Colonic mucosa (tissue), 4 donors: ENCODE results near the gene ABCC10. TPM values are rescaled to one million over a fixed set of nuclear protein-coding genes. Genes with fewer than 3 reads are reported as not detected.

Source experiments
- DNase-seq: peaks from one replicate; pipeline ENCODE4 v3.0.0-alpha.2; 2020
- H3K27ac ChIP-seq: fragments of 200-600 bp; one replicate; pipeline ENCODE4 v1.8.0; 2021
- H3K27me3 ChIP-seq: fragments of 200-600 bp; one replicate; pipeline ENCODE4 v1.8.0; 2021
- H3K36me3 ChIP-seq: fragments of 200-600 bp; one replicate; pipeline ENCODE4 v1.8.0; 2021
- H3K4me1 ChIP-seq: fragments of 200-600 bp; one replicate; pipeline ENCODE4 v1.8.0; 2021; ENCODE audit warnings: mild to moderate bottlenecking
- H3K4me3 ChIP-seq: fragments of 200-600 bp; one replicate; pipeline ENCODE4 v1.8.0; 2021
- H3K9ac ChIP-seq, 2 donors: one replicate each; pipeline ENCODE4 v1.7.0; 2013; ENCODE audit warnings: control low read depth in 2 of 2, low read depth in 2 of 2, low read length in 2 of 2
- H3K9me3 ChIP-seq: fragments of 200-600 bp; one replicate; pipeline ENCODE4 v1.8.0; 2021
- intact Hi-C: fragments of 100-400 bp; cut with DNase I; formaldehyde crosslinking; loops from one replicate; pipeline ENCODE4 v1.14.1; 2022
- total RNA-seq, 2 donors: library from RNA; stranded (reverse); fragmentation: NEBNext Ultra II Directional in 1 of 2; extraction: Animal tissue kit (Norgen Biotek cat#: 25700) in 1 of 2; gene quantifications; one replicate each; pipeline ENCODE4 v1.2.1, GENCODE V29; 2021
- TF ChIP-seq, protein P1 (sequence below): fragments of 200-600 bp; IDR thresholded peaks from one replicate; pipeline ENCODE4 v1.8.0; 2022; ENCODE audit warnings: antibody characterized with exemption, mild to moderate bottlenecking
- donor health status: healthy.
- donor health status: DM: no; HTN: no; CAD: no.
- donor health status: DM: no; HTN: no; CAD: no.

The ABCC10 gene
- total RNA-seq, 2 donors from 2014 or later, result 22.9 to 33.9 TPM

DNA sequence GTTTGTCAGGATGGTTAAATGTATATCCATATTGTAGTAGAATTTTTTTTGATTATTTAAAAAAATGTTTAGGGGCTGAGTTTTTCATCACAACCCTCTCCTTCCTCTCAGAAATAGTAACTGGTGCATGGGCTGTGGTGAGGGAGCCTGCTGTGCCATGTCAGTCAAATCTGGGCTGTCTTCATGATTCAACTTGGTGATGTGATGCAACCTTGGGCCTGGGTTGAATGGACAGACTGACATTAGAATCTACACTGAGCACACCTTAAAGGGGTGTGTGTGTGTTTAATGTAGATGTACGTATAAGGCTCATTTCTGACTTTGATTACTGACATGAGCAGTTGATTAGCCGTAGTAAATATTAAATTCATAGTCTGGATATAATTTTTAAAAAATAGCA lies 53.7 kb downstream of the ABCC10 start:
- H3K9ac ChIP-seq, result no peak overlapping the region
- no peak for DNase-seq
- intact Hi-C loops, result no loop called here
- TF ChIP-seq, protein P1, sequence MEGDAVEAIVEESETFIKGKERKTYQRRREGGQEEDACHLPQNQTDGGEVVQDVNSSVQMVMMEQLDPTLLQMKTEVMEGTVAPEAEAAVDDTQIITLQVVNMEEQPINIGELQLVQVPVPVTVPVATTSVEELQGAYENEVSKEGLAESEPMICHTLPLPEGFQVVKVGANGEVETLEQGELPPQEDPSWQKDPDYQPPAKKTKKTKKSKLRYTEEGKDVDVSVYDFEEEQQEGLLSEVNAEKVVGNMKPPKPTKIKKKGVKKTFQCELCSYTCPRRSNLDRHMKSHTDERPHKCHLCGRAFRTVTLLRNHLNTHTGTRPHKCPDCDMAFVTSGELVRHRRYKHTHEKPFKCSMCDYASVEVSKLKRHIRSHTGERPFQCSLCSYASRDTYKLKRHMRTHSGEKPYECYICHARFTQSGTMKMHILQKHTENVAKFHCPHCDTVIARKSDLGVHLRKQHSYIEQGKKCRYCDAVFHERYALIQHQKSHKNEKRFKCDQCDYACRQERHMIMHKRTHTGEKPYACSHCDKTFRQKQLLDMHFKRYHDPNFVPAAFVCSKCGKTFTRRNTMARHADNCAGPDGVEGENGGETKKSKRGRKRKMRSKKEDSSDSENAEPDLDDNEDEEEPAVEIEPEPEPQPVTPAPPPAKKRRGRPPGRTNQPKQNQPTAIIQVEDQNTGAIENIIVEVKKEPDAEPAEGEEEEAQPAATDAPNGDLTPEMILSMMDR, result no peak
- no peaks in the 10 kb centered on the region for H3K4me1 ChIP-seq
- H3K27me3 ChIP-seq, result no peaks in the 10 kb centered on the region
- H3K27ac ChIP-seq, result no peak overlapping the region
- no peak overlapping the region for H3K4me3 ChIP-seq
- H3K36me3 ChIP-seq, result no peaks in the 10 kb centered on the region
- H3K9me3 ChIP-seq, result no peaks in the 10 kb centered on the region

DNA sequence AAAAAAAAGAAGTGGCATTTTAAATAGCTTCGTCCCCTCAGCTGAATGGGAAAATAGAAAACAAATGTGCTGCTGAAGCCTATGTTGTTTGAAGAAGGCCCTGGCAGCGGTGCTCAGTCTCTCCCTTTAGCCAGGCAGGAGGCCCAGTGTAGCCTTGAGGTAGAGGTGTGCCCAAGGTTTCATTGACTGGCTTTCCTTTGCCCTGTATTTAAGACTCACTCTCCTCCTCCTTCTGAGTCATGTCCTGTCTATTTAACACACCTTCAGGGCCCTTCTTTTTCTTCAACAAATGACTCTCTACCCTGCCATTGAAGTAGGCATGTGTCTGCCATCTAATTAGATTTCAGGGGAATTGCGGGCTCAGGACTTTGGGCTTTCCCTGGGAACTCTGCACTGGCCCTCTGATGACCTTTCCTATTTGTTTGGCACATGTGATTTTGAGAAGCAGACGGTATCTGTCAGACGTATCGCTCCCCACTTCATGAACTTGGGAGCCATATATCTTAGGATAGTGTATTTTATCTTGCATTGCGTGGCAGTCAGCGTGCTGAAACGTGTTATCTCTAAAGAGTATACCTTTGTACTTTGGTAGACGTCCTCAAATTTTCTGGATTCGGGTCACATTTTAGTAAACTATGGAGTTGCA lies 54.4 kb downstream of the ABCC10 start:
- intact Hi-C loops, result no loop called here

DNA sequence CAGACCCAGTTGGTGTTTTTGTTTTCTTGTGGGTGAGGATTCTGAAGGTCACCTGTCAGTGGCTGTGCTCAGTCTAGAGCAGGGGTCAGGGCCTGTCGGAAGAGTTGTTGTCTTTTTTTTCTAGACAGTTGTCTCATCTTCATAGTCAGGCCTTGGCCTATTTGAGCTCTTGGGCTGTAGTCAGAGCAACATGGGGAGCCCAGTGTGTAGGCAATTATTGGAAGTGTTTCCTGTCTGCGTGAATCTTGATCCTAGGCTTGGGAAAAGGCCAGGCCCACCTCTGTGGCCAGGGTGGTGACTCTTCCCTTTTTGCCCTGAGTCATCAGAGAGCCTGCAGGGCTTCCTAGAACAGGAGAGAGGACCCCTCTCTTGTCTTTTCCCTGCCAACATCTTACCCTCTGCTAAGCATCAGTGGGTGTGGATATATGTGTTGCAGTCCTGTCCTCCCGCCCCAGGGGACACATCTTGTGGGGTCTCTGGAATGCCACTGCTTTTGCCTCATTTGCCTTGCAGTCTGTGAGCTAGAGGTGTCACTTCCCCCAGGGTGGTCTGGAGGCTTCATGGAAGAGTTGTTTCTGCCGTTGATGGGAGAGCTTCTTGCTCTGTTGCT lies 61.4 kb downstream of the ABCC10 start:
- intact Hi-C loops, result no loop called here
- no peaks in the 10 kb centered on the region for H3K9me3 ChIP-seq
- H3K9ac ChIP-seq, result no peak overlapping the region
- H3K4me3 ChIP-seq, result no peak overlapping the region
- H3K36me3 ChIP-seq, result no peaks in the 10 kb centered on the region
- H3K4me1 ChIP-seq, result no peaks in the 10 kb centered on the region
- H3K27ac ChIP-seq, result no peak overlapping the region
- H3K27me3 ChIP-seq, result no peaks in the 10 kb centered on the region
- TF ChIP-seq, protein P1, result no peak
- no peak for DNase-seq

More for the DNA sequence above, 54.4 kb downstream of the ABCC10 start:
- H3K27me3 ChIP-seq, result no peaks in the 10 kb centered on the region
- no peaks in the 10 kb centered on the region for H3K36me3 ChIP-seq
- H3K9ac ChIP-seq, result no peak overlapping the region
- no peaks in the 10 kb centered on the region for H3K9me3 ChIP-seq
- DNase-seq, result no peak
- no peak overlapping the region for H3K4me3 ChIP-seq
- no peaks in the 10 kb centered on the region for H3K4me1 ChIP-seq
- TF ChIP-seq, protein P1, result no peak
- H3K27ac ChIP-seq, result no peak overlapping the region

DNA sequence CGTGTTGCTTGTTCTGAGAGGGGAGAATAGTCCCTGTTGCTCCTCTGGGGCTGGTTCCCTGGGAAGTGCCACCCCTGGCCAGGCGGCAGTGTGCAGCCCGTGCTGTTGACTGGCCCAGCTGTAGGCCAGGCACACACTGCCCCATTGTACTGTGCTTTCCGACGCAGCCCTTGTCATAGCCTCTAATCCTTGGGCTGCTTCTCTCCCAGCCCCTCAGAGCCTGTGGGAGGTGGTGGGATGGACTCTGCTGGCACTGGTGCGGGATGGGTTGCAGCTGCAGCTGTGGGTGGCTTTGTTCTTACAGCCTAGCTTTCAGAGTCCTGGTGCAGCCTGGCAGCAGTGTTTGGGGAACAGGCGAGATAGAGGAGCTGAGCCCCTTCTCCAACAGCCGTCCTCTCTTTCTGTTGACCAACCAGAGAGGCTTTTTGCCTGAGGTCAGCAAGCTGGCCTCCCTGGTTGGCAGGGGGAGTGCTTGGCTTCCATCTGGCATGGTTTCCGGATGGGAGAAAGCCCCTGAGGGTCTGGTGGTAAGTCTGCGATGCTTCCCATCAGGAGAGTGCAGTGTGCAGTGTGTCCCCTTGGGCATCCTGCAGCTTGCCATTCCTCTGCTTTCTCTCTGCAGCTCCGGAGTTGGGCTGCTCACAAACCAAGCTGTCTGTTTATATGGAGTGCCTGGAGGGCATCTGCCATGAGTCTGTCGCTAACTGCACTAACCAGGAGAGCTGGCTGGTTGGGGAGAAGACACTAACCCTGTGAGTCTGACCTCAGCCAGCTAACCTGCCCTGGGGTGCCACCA lies 62.1 kb downstream of the ABCC10 start:
- H3K36me3 ChIP-seq, result no peaks in the 10 kb centered on the region
- H3K27ac ChIP-seq, result no peak overlapping the region
- no peaks in the 10 kb centered on the region for H3K4me1 ChIP-seq
- TF ChIP-seq, protein P1, result no peak
- intact Hi-C loops, result no loop called here
- no peak for DNase-seq
- no peaks in the 10 kb centered on the region for H3K27me3 ChIP-seq
- H3K9ac ChIP-seq, result no peak overlapping the region
- no peaks in the 10 kb centered on the region for H3K9me3 ChIP-seq
- no peak overlapping the region for H3K4me3 ChIP-seq

DNA sequence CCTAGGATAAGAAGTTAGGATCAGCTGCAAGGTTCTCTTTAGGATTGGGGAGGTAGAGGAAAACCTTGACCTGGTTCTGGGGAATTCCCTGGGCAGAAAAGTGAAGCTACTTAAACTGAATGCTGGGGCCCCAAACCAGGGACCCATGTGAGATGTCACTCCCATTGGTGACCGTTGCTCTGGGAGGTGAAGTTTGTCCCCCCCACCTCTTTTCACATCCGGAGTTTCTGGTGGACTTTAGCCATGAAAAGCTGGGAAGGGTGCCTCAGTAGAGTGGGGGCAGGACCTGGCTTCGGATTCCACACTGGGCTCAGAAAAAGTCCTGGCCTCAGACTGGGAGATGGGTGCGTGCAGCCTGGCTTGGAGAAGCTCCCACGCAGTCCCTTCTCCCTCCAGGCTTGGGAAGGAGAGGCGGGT lies 63.2 kb downstream of the ABCC10 start:
- intact Hi-C loops, result no loop called here
- H3K36me3 ChIP-seq, result no peaks in the 10 kb centered on the region
- H3K27me3 ChIP-seq, result no peaks in the 10 kb centered on the region
- H3K9ac ChIP-seq, result no peak overlapping the region
- no peaks in the 10 kb centered on the region for H3K9me3 ChIP-seq
- H3K4me1 ChIP-seq, result no peaks in the 10 kb centered on the region
- TF ChIP-seq, protein P1, result no peak
- no peak overlapping the region for H3K4me3 ChIP-seq
- DNase-seq, result no peak
- H3K27ac ChIP-seq, result no peak overlapping the region
